ENCODE results near the gene GLTP. TPM values are rescaled to one million over a fixed set of nuclear protein-coding genes. Genes with fewer than 3 reads are reported as not detected.

GLTP gene
- total and polyA plus RNA-seq, 7 experiments from 2014 or later, result 19.2 to 36.2 (median 22.3) TPM

DNA sequence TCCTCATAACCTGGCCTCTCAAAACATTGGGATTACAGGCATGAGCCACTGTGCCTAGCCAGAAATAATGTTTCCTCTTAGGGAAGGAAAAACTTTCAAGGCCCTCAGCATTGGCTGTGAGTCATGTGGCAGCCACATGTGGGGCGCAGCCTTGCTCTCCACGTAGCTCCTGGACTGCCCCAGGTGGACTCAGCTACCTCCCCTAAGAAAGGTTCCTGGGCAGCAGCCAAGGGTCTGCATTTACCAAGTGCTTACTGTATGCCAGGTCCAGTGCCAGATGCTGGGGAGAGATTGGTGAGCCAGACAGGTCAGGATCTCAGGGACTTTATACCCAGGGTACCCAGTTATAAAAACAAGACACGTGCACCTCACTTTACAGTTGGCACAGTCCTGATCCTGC lies 43.4 kb downstream of the GLTP start:
- Histone ChIP-seq H3K4me1 (ENCODE audit: control insufficient read depth in 2 of 2, insufficient read depth in 2 of 2, low read length in 2 of 2) (no peaks in the 10 kb centered on the region), H3K27me3 (ENCODE audit: control insufficient read depth in 2 of 2, insufficient read depth in 2 of 2, low read length in 2 of 2) (peaks cover 0 to 4% of the 10 kb centered on the region in 2 donors), H3K9me3 (ENCODE audit: control insufficient read depth in 2 of 3, low read length in 3 of 3) (no peaks in the 10 kb centered on the region), H3K27ac (ENCODE audit: low read depth, low read length) (no peak overlapping the region), H3K36me3 (ENCODE audit: control insufficient read depth in 2 of 3, insufficient read depth in 3 of 3, low read length in 3 of 3) (no peaks in the 10 kb centered on the region), H3K4me3 (ENCODE audit: low read length) (no peak overlapping the region)
- no peak overlapping the region for H3K4me3 Mint-ChIP-seq
- intact Hi-C loops (cut with micrococcal nuclease), result no loop called here
- no peaks in the 10 kb centered on the region for H3K9me3 Mint-ChIP-seq
- no peak overlapping the region for H3K27ac Mint-ChIP-seq
- no peaks in the 10 kb centered on the region for H3K36me3 Mint-ChIP-seq
- ATAC-seq, result no peak
- ChIA-PET POLR2A (no interaction called here), CTCF (interaction anchor here (0.5 kb wide), 1 partner anchor 57 kb away, joined by 4 read pairs; no protein-coding TSS in a partner anchor)
- H3K4me1 Mint-ChIP-seq, result peaks cover 3 to 13% (median 10%) of the 10 kb centered on the region in 7 donors
- peaks cover 11 to 36% (median 16%) of the 10 kb centered on the region in 5 donors for H3K27me3 Mint-ChIP-seq
- DNase-seq, result no peak

GRCh38 chr12:109835827-109836226 lies 44.5 kb downstream of the GLTP start:
- peaks cover 0 to 4% (median 0%) of the 10 kb centered on the region in 5 donors for H3K36me3 Mint-ChIP-seq
- H3K36me3 ChIP-seq (ENCODE audit: control insufficient read depth in 2 of 3, insufficient read depth in 3 of 3, low read length in 3 of 3), result no peaks in the 10 kb centered on the region
- H3K4me3 Mint-ChIP-seq, result no peak overlapping the region
- peaks cover 19 to 46% (median 24%) of the 10 kb centered on the region in 5 donors for H3K27me3 Mint-ChIP-seq
- no peaks in the 10 kb centered on the region for H3K9me3 Mint-ChIP-seq
- H3K9me3 ChIP-seq (ENCODE audit: control insufficient read depth in 2 of 3, low read length in 3 of 3), result no peaks in the 10 kb centered on the region
- no peak overlapping the region for H3K4me3 ChIP-seq (ENCODE audit: low read length)
- peaks cover 0 to 4% of the 10 kb centered on the region in 2 donors for H3K27me3 ChIP-seq (ENCODE audit: control insufficient read depth in 2 of 2, insufficient read depth in 2 of 2, low read length in 2 of 2)
- no peak overlapping the region for H3K27ac ChIP-seq (ENCODE audit: low read depth, low read length)
- CTCF ChIA-PET, result interaction anchor here (2.2 kb wide), 1 partner anchor 9 kb away, joined by 8 read pairs; no protein-coding TSS in a partner anchor
- H3K4me1 Mint-ChIP-seq, result peaks cover 3 to 13% (median 10%) of the 10 kb centered on the region in 7 donors
- no peak for DNase-seq
- ATAC-seq, result no peak
- intact Hi-C loops (cut with micrococcal nuclease), result no loop called here
- H3K4me1 ChIP-seq (ENCODE audit: control insufficient read depth in 2 of 2, insufficient read depth in 2 of 2, low read length in 2 of 2), result no peaks in the 10 kb centered on the region
- POLR2A ChIA-PET, result no interaction called here
- no peak overlapping the region for H3K27ac Mint-ChIP-seq

GRCh38 chr12:109833307-109834189 lies 46.8 kb downstream of the GLTP start, which contains the start of gene TRPV4:
TRPV4 (minus strand) TSS chr12:109833398; CDS start chr12:109814796, 18,602 bp downstream.
- Mint-ChIP-seq H3K9me3 (no peaks in the 10 kb centered on the region), H3K4me1 (peaks cover 3 to 4% (median 4%) of the 10 kb centered on the region in 7 donors), H3K27me3 (peaks cover 21 to 42% (median 26%) of the 10 kb centered on the region in 5 donors), H3K4me3 (peak within 1 kb of the TSS in 5 of 10 donors; percentile 8 to 50 (median 37)), H3K36me3 (peaks cover 0 to 4% (median 0%) of the 10 kb centered on the region in 5 donors), H3K27ac (no peak within 1 kb of the TSS)
- intact Hi-C loops (cut with micrococcal nuclease), result no loop called here
- ChIA-PET POLR2A (no interaction called here), CTCF (interaction anchor here (2.2 kb wide), 1 partner anchor 11 kb away, joined by 8 read pairs; no protein-coding TSS in a partner anchor)
- DNase-seq (no peak), ATAC-seq (no peak)
- H3K4me3 ChIP-seq (ENCODE audit: low read length), result no peak within 1 kb of the TSS
- H3K36me3 ChIP-seq (ENCODE audit: control insufficient read depth in 2 of 3, insufficient read depth in 3 of 3, low read length in 3 of 3), result no peaks in the 10 kb centered on the region
- H3K9me3 ChIP-seq (ENCODE audit: control insufficient read depth in 2 of 3, low read length in 3 of 3), result no peaks in the 10 kb centered on the region
- no peaks in the 10 kb centered on the region for H3K4me1 ChIP-seq (ENCODE audit: control insufficient read depth in 2 of 2, insufficient read depth in 2 of 2, low read length in 2 of 2)
- no peak within 1 kb of the TSS for H3K27ac ChIP-seq (ENCODE audit: low read depth, low read length)
- H3K27me3 ChIP-seq (ENCODE audit: control insufficient read depth in 2 of 2, insufficient read depth in 2 of 2, low read length in 2 of 2), result peaks cover 0 to 4% of the 10 kb centered on the region in 2 donors

DNA sequence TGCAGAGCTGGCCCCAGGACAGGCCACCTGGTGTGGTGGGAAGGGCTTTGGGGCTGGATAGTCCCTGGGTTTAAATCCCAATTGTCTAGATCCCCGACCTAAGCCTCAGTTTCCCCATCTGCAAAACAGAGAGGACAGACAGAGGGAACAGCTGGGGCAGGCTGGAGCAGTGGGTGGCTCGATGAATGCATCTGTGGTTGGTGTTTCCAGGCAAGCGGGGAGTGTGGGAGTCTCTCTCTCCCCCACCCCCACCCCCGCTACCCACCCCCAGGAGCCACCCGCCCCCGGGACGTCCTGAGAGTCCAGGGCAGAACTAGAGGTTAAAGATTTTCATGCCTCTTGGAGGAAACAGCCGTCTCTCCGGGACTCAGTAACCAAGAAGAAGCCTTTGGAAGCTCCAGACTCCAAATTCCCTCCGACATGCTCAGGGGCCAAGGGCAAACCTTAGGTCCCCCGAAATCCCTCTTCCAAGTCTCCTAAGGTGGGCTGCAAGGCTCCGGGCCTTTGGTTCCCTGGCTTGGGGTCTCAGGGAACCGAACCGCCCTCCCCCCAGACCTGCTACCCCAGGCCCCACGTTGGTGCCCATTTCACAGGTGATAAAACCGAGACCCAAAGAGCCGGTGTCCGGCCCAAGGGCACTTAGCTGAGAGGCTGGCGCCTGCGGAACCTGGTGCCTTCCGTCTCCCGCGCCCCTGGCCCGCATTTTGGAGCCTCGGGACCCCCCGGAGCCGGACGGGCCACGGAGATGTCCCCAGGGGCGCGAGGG lies 47.6 kb downstream of the GLTP start:
- ChIA-PET CTCF (no interaction called here), POLR2A (no interaction called here)
- no peaks in the 10 kb centered on the region for H3K36me3 ChIP-seq (ENCODE audit: control insufficient read depth in 2 of 3, insufficient read depth in 3 of 3, low read length in 3 of 3)
- H3K4me1 ChIP-seq (ENCODE audit: control insufficient read depth in 2 of 2, insufficient read depth in 2 of 2, low read length in 2 of 2), result no peaks in the 10 kb centered on the region
- peaks cover 21 to 45% (median 26%) of the 10 kb centered on the region in 5 donors for H3K27me3 Mint-ChIP-seq
- intact Hi-C loops (cut with micrococcal nuclease), result no loop called here
- H3K4me1 Mint-ChIP-seq, result peaks cover 3 to 5% (median 4%) of the 10 kb centered on the region in 7 donors
- no peaks in the 10 kb centered on the region for H3K9me3 ChIP-seq (ENCODE audit: control insufficient read depth in 2 of 3, low read length in 3 of 3)
- H3K27me3 ChIP-seq (ENCODE audit: control insufficient read depth in 2 of 2, insufficient read depth in 2 of 2, low read length in 2 of 2), result peaks cover 0 to 4% of the 10 kb centered on the region in 2 donors
- no peaks in the 10 kb centered on the region for H3K9me3 Mint-ChIP-seq
- no peak overlapping the region for H3K27ac Mint-ChIP-seq
- H3K4me3 Mint-ChIP-seq, result no peak overlapping the region
- no peak overlapping the region for H3K27ac ChIP-seq (ENCODE audit: low read depth, low read length)
- peaks cover 0 to 4% (median 0%) of the 10 kb centered on the region in 5 donors for H3K36me3 Mint-ChIP-seq
- ATAC-seq, result no peak
- no peak for DNase-seq
- H3K4me3 ChIP-seq (ENCODE audit: low read length), result no peak overlapping the region

DNA sequence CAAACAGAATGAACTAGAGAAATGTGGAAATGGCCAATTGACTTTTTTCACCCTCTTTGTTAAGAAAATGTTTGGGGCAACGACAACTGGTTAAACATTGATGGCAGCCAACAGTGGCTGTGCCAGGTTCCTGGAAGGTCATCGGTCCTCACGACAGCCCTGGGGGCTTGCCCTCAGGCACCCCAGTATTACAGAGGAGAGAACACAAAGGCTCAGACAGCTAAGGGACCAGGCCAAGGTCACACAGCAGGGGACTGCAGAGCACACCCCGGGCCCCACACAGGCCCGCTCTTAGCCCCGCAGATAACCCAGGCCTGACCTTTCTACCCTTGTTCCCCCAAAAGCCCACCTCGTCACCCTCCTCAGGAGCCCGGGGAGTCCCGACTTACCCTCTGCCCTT lies 48.4 kb downstream of the GLTP start:
- ChIA-PET POLR2A (no interaction called here), CTCF (no interaction called here)
- peaks cover 3 to 6% (median 4%) of the 10 kb centered on the region in 7 donors for H3K4me1 Mint-ChIP-seq
- intact Hi-C loops (cut with micrococcal nuclease), result no loop called here
- Histone ChIP-seq H3K9me3 (ENCODE audit: control insufficient read depth in 2 of 3, low read length in 3 of 3) (no peaks in the 10 kb centered on the region), H3K27ac (ENCODE audit: low read depth, low read length) (no peak overlapping the region), H3K36me3 (ENCODE audit: control insufficient read depth in 2 of 3, insufficient read depth in 3 of 3, low read length in 3 of 3) (no peaks in the 10 kb centered on the region), H3K27me3 (ENCODE audit: control insufficient read depth in 2 of 2, insufficient read depth in 2 of 2, low read length in 2 of 2) (peaks cover 0 to 4% of the 10 kb centered on the region in 2 donors), H3K4me1 (ENCODE audit: control insufficient read depth in 2 of 2, insufficient read depth in 2 of 2, low read length in 2 of 2) (no peaks in the 10 kb centered on the region), H3K4me3 (ENCODE audit: low read length) (no peak overlapping the region)
- no peaks in the 10 kb centered on the region for H3K9me3 Mint-ChIP-seq
- H3K36me3 Mint-ChIP-seq, result peaks cover 0 to 4% (median 0%) of the 10 kb centered on the region in 5 donors
- DNase-seq, result no peak
- no peak for ATAC-seq
- no peak overlapping the region for H3K4me3 Mint-ChIP-seq
- peaks cover 25 to 49% (median 30%) of the 10 kb centered on the region in 5 donors for H3K27me3 Mint-ChIP-seq
- no peak overlapping the region for H3K27ac Mint-ChIP-seq

- intact Hi-C loops (cut with micrococcal nuclease), result no loop called here
- H3K27me3 Mint-ChIP-seq, result peaks cover 25 to 49% (median 30%) of the 10 kb centered on the region in 5 donors
- no peak overlapping the region for H3K4me3 Mint-ChIP-seq
- POLR2A ChIA-PET, result no interaction called here
- Histone ChIP-seq H3K27me3 (ENCODE audit: control insufficient read depth in 2 of 2, insufficient read depth in 2 of 2, low read length in 2 of 2) (peaks cover 0 to 4% of the 10 kb centered on the region in 2 donors), H3K4me3 (ENCODE audit: low read length) (no peak overlapping the region), H3K36me3 (ENCODE audit: control insufficient read depth in 2 of 3, insufficient read depth in 3 of 3, low read length in 3 of 3) (no peaks in the 10 kb centered on the region), H3K4me1 (ENCODE audit: control insufficient read depth in 2 of 2, insufficient read depth in 2 of 2, low read length in 2 of 2) (no peaks in the 10 kb centered on the region), H3K27ac (ENCODE audit: low read depth, low read length) (no peak overlapping the region), H3K9me3 (ENCODE audit: control insufficient read depth in 2 of 3, low read length in 3 of 3) (no peaks in the 10 kb centered on the region)
- ATAC-seq, result no peak
- no peak overlapping the region for H3K27ac Mint-ChIP-seq
- H3K36me3 Mint-ChIP-seq, result peaks cover 0 to 4% (median 0%) of the 10 kb centered on the region in 5 donors
- CTCF ChIA-PET, result no interaction called here
- H3K4me1 Mint-ChIP-seq, result peaks cover 3 to 6% (median 4%) of the 10 kb centered on the region in 7 donors
- no peaks in the 10 kb centered on the region for H3K9me3 Mint-ChIP-seq
- DNase-seq, result no peak
Measured at GRCh38 chr12:109831365-109831764, 49.0 kb downstream of the GLTP start.

All from naive thymus-derived CD4-positive, alpha-beta T cell (primary cell).